ENCODE data around the gene PIN1. TPM values are rescaled to one million over a fixed set of nuclear protein-coding genes. Genes with fewer than 3 reads are reported as not detected.

PIN1 gene
- total and polyA plus RNA-seq, 2 of the 13 experiments (the other 11 are each of a cell fraction or from before 2014, with no cell fraction given) = 31.9 to 72.0 TPM

DNA sequence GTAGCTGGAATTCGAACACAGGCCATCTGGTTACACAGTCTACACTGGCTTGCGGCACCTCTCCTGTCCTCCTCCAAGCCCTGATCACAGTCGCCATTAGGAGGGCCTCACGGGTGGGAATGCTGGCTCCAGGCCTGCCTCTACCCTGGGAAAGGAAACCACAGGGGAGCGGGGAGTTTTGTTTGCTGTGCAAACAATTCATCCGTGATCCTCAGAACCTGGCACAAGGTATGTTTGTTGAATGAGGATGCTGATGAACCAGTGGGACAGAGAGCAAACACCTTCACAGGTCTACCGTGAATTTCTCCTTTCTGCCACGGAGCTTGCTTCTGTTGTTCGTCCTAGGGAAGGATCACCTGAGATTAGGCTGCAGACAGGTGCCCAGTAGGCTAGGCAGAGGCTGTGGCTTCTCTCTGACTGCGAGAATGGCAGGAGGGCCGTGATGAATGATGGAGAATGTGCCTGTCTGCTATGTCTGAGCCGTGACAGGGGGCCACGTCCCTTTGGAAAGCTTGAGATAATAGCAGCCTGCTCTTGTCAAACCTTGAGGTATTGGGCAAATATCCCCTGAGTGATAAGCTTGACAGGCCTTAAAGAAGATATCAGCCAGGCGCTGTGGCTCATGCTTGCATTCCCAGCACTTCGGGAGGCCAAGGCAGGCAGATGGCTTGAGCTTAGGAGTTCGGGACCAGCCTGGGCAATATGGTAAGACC is 36.7 kb downstream of the PIN1 start (continued):
- TF ChIP-seq SOX5 (CRISPR knock-in tag; IDR thresholded peaks at IDR 0.05; ENCODE audit: borderline replicate concordance) (peak; percentile 35; the same call in 1 of the 2 replicates), EED (CRISPR knock-in tag; IDR thresholded peaks at IDR 0.05) (0 out of 2 replicates have a peak, but pooled peaks have one; percentile 20), AHR (CRISPR knock-in tag; IDR thresholded peaks at IDR 0.05) (no peak), IKZF4 (CRISPR knock-in tag; IDR thresholded peaks at IDR 0.05; ENCODE audit: borderline replicate concordance, low read depth, not compliant biosample characterization) (no peak), HNRNPH1 (optimal IDR thresholded peaks at IDR 0.05; ENCODE audit: low read depth, low read length) (no peak), ZNF430 (CRISPR knock-in tag; IDR thresholded peaks at IDR 0.05) (no peak), IRF2 (CRISPR knock-in tag; IDR thresholded peaks at IDR 0.05) (peak; percentile 22; the same call in 1 of the 2 replicates), STAG1 (CRISPR knock-in tag; IDR thresholded peaks at IDR 0.05) (no peak), ZNF292 (CRISPR knock-in tag; IDR thresholded peaks at IDR 0.05; ENCODE audit: borderline replicate concordance, low read depth) (0 out of 2 replicates have a peak, but pooled peaks have one; percentile 24), GZF1 (CRISPR knock-in tag; IDR thresholded peaks at IDR 0.05) (no peak), FOSL2 (CRISPR knock-in tag; IDR thresholded peaks at IDR 0.05) (peak; percentile 25; the same call in 1 of the 2 replicates), PHB2 (IDR thresholded peaks at IDR 0.05; ENCODE audit: partially characterized antibody) (no peak), ZMYM4 (CRISPR knock-in tag; IDR thresholded peaks at IDR 0.05) (0 out of 2 replicates have a peak, but pooled peaks have one; percentile 16)
- TF ChIP-seq, protein P1, sequence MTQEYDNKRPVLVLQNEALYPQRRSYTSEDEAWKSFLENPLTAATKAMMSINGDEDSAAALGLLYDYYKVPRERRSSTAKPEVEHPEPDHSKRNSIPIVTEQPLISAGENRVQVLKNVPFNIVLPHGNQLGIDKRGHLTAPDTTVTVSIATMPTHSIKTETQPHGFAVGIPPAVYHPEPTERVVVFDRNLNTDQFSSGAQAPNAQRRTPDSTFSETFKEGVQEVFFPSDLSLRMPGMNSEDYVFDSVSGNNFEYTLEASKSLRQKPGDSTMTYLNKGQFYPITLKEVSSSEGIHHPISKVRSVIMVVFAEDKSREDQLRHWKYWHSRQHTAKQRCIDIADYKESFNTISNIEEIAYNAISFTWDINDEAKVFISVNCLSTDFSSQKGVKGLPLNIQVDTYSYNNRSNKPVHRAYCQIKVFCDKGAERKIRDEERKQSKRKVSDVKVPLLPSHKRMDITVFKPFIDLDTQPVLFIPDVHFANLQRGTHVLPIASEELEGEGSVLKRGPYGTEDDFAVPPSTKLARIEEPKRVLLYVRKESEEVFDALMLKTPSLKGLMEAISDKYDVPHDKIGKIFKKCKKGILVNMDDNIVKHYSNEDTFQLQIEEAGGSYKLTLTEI (CRISPR knock-in tag; conservative IDR thresholded peaks at IDR 0.05) = no peak
- TF ChIP-seq, protein P2, sequence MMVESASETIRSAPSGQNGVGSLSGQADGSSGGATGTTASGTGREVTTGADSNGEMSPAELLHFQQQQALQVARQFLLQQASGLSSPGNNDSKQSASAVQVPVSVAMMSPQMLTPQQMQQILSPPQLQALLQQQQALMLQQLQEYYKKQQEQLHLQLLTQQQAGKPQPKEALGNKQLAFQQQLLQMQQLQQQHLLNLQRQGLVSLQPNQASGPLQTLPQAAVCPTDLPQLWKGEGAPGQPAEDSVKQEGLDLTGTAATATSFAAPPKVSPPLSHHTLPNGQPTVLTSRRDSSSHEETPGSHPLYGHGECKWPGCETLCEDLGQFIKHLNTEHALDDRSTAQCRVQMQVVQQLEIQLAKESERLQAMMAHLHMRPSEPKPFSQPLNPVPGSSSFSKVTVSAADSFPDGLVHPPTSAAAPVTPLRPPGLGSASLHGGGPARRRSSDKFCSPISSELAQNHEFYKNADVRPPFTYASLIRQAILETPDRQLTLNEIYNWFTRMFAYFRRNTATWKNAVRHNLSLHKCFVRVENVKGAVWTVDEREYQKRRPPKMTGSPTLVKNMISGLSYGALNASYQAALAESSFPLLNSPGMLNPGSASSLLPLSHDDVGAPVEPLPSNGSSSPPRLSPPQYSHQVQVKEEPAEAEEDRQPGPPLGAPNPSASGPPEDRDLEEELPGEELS (CRISPR knock-in tag; IDR thresholded peaks at IDR 0.05) = peak; percentile 42; the same call in 1 of the 2 replicates
- TF ChIP-seq, protein P3, sequence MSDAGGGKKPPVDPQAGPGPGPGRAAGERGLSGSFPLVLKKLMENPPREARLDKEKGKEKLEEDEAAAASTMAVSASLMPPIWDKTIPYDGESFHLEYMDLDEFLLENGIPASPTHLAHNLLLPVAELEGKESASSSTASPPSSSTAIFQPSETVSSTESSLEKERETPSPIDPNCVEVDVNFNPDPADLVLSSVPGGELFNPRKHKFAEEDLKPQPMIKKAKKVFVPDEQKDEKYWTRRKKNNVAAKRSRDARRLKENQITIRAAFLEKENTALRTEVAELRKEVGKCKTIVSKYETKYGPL (CRISPR knock-in tag; IDR thresholded peaks at IDR 0.05) = no peak
- TF ChIP-seq, protein P4, sequence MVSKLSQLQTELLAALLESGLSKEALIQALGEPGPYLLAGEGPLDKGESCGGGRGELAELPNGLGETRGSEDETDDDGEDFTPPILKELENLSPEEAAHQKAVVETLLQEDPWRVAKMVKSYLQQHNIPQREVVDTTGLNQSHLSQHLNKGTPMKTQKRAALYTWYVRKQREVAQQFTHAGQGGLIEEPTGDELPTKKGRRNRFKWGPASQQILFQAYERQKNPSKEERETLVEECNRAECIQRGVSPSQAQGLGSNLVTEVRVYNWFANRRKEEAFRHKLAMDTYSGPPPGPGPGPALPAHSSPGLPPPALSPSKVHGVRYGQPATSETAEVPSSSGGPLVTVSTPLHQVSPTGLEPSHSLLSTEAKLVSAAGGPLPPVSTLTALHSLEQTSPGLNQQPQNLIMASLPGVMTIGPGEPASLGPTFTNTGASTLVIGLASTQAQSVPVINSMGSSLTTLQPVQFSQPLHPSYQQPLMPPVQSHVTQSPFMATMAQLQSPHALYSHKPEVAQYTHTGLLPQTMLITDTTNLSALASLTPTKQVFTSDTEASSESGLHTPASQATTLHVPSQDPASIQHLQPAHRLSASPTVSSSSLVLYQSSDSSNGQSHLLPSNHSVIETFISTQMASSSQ (IDR thresholded peaks at IDR 0.05; ENCODE audit: low read depth) = no peak
- TF ChIP-seq, protein P4 (CRISPR knock-in tag; IDR thresholded peaks at IDR 0.05; ENCODE audit: borderline replicate concordance) = 0 out of 2 replicates have a peak, but pooled peaks have one; percentile 14
